IPS-18a (cell line): Measurements from ENCODE around the gene ST8SIA5.

ENCODE experiments used
- H3K27ac ChIP-seq: one replicate; pipeline ENCODE4 v1.5.1; 2013; ENCODE audit warnings: low read length
- H3K27me3 ChIP-seq: one replicate; pipeline ENCODE4 v1.6.1; 2013; ENCODE audit warnings: mild to moderate bottlenecking, low read length; ENCODE audit not compliant: control insufficient read depth, insufficient read depth
- H3K36me3 ChIP-seq: one replicate; pipeline ENCODE4 v1.6.1; 2013; ENCODE audit warnings: low read depth, low read length; ENCODE audit not compliant: control insufficient read depth
- H3K4me1 ChIP-seq: one replicate; pipeline ENCODE4 v1.6.1; 2013; ENCODE audit warnings: low read depth, low read length; ENCODE audit not compliant: control insufficient read depth
- H3K4me3 ChIP-seq: one replicate; pipeline ENCODE4 v1.5.1; 2013; ENCODE audit warnings: low read length
- H3K9ac ChIP-seq: one replicate; pipeline ENCODE4 v1.6.1; 2013; ENCODE audit warnings: mild to moderate bottlenecking, low read length, moderate library complexity
- H3K9me3 ChIP-seq: one replicate; pipeline ENCODE4 v1.6.1; 2013; ENCODE audit warnings: low read depth, low read length; ENCODE audit not compliant: control insufficient read depth

The ST8SIA5 gene

GRCh38 chr18:46641917-46642316 lies 114.9 kb downstream of the ST8SIA5 start:
- Histone ChIP-seq H3K9me3 (no peaks in the 10 kb centered on the region), H3K27me3 (no peaks in the 10 kb centered on the region), H3K9ac (no peak overlapping the region), H3K4me3 (no peak overlapping the region), H3K4me1 (no peaks in the 10 kb centered on the region), H3K27ac (no peak overlapping the region), H3K36me3 (no peaks in the 10 kb centered on the region)

- no peaks in the 10 kb centered on the region for H3K9me3 ChIP-seq
- no peaks in the 10 kb centered on the region for H3K27me3 ChIP-seq
- no peak overlapping the region for H3K27ac ChIP-seq
- H3K4me3 ChIP-seq: no peak overlapping the region
- H3K9ac ChIP-seq: no peak overlapping the region
- H3K4me1 ChIP-seq: no peaks in the 10 kb centered on the region
- no peaks in the 10 kb centered on the region for H3K36me3 ChIP-seq
Observed at GRCh38 chr18:46639386-46639785, 117.5 kb downstream of the ST8SIA5 start.

DNA sequence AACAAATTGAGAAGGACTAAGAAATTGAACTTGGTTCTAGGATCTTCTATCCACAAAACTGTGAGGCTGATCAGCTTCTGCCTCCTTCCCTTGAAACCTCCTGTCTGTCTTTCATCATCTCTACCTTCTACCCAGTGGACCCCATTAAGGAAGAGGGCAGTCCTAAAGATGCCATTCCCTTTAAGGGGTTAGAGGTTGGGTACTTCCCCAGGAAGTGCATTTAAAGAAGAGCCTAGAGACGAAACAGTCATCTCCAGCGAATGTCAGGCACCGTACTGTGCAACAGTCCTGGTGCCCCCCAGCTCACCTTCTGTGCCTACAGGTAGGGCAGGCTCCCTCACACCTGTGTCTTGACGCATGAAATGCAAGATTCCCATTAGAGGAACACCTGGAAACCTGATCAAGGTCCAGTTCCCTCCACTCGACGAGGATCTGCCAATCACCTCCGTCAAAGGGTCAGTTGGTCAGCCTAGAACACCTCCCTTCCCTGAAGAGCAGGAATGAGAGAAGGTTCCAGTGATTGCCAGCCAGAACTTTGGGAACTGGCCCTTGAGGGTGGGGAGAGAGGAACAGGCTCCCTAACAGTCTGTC lies 120.7 kb downstream of the ST8SIA5 start:
- H3K36me3 ChIP-seq: no peaks in the 10 kb centered on the region
- H3K27me3 ChIP-seq: no peaks in the 10 kb centered on the region
- H3K9ac ChIP-seq: no peak overlapping the region
- H3K27ac ChIP-seq: no peak overlapping the region
- H3K4me3 ChIP-seq: no peak overlapping the region
- H3K9me3 ChIP-seq: no peaks in the 10 kb centered on the region
- no peaks in the 10 kb centered on the region for H3K4me1 ChIP-seq

GRCh38 chr18:46632401-46633071 lies 124.3 kb downstream of the ST8SIA5 start:
- no peaks in the 10 kb centered on the region for H3K9me3 ChIP-seq
- H3K4me3 ChIP-seq: no peak overlapping the region
- H3K9ac ChIP-seq: no peak overlapping the region
- no peaks in the 10 kb centered on the region for H3K36me3 ChIP-seq
- H3K27ac ChIP-seq: no peak overlapping the region
- H3K27me3 ChIP-seq: no peaks in the 10 kb centered on the region
- H3K4me1 ChIP-seq: no peaks in the 10 kb centered on the region

DNA sequence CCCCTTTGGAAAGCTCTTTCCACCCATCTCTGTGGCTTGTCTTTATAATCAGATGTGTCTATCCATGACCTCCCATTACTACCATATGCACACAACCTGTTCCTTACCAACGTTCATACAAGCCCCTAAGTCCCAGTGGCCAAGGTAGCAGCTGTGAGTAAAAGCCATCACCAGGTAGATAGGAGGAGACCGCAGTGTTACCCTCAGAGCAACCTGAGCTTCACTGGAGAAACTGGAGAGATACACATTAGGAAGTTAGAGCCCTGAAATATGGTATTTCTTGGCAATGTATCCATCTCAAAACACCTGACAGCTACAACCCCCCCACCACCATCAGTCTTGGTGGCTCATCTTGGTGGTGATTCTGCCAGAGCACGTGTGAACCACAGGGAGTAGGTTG lies 125.9 kb downstream of the ST8SIA5 start:
- no peak overlapping the region for H3K4me3 ChIP-seq
- H3K9ac ChIP-seq: no peak overlapping the region
- H3K27ac ChIP-seq: no peak overlapping the region
- H3K9me3 ChIP-seq: no peaks in the 10 kb centered on the region
- H3K4me1 ChIP-seq: no peaks in the 10 kb centered on the region
- no peaks in the 10 kb centered on the region for H3K27me3 ChIP-seq
- H3K36me3 ChIP-seq: no peaks in the 10 kb centered on the region

DNA sequence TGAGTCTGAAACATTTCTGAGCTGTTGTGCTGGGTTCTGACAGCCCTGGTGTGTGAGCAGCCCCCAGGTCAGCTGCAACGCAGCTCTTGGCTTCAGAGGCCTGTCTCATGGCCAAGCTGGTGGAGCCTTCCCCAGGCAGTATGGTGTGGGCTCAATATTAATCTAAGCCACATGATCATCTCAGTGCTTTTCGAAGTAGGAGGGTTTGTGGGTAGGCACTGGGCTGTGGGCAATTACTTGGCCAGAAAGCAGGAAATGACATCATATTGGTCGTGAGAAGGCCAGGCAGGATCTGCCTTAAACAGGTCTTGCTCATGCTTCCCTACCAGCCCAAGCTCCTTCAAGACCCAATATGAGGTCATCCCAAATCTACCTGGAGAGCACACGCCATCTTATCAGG lies 126.7 kb downstream of the ST8SIA5 start:
- Histone ChIP-seq H3K36me3 (no peaks in the 10 kb centered on the region), H3K4me3 (no peak overlapping the region), H3K9me3 (no peaks in the 10 kb centered on the region), H3K9ac (no peak overlapping the region), H3K27me3 (no peaks in the 10 kb centered on the region), H3K4me1 (no peaks in the 10 kb centered on the region), H3K27ac (no peak overlapping the region)

GRCh38 chr18:46629361-46629760 lies 127.5 kb downstream of the ST8SIA5 start:
- no peak overlapping the region for H3K9ac ChIP-seq
- no peaks in the 10 kb centered on the region for H3K4me1 ChIP-seq
- no peak overlapping the region for H3K27ac ChIP-seq
- no peaks in the 10 kb centered on the region for H3K27me3 ChIP-seq
- H3K36me3 ChIP-seq: no peaks in the 10 kb centered on the region
- no peaks in the 10 kb centered on the region for H3K9me3 ChIP-seq
- no peak overlapping the region for H3K4me3 ChIP-seq

GRCh38 chr18:46628206-46628605 lies 128.6 kb downstream of the ST8SIA5 start:
- Histone ChIP-seq H3K4me1 (no peaks in the 10 kb centered on the region), H3K9me3 (no peaks in the 10 kb centered on the region), H3K27ac (no peak overlapping the region), H3K36me3 (no peaks in the 10 kb centered on the region), H3K27me3 (no peaks in the 10 kb centered on the region), H3K9ac (no peak overlapping the region), H3K4me3 (no peak overlapping the region)

- H3K27ac ChIP-seq: no peak overlapping the region
- no peaks in the 10 kb centered on the region for H3K9me3 ChIP-seq
- no peak overlapping the region for H3K9ac ChIP-seq
- no peaks in the 10 kb centered on the region for H3K27me3 ChIP-seq
- H3K4me3 ChIP-seq: no peak overlapping the region
- H3K4me1 ChIP-seq: no peaks in the 10 kb centered on the region
- H3K36me3 ChIP-seq: no peaks in the 10 kb centered on the region
Observed at GRCh38 chr18:46627136-46627535, 129.7 kb downstream of the ST8SIA5 start.

GRCh38 chr18:46625069-46625468 lies 131.8 kb downstream of the ST8SIA5 start:
- Histone ChIP-seq H3K4me1 (no peaks in the 10 kb centered on the region), H3K9ac (no peak overlapping the region), H3K9me3 (no peaks in the 10 kb centered on the region), H3K36me3 (no peaks in the 10 kb centered on the region), H3K4me3 (no peak overlapping the region), H3K27me3 (no peaks in the 10 kb centered on the region), H3K27ac (no peak overlapping the region)

- Histone ChIP-seq H3K9ac (no peak overlapping the region), H3K27ac (no peak overlapping the region), H3K4me3 (no peak overlapping the region), H3K4me1 (no peaks in the 10 kb centered on the region), H3K27me3 (no peaks in the 10 kb centered on the region), H3K9me3 (no peaks in the 10 kb centered on the region), H3K36me3 (no peaks in the 10 kb centered on the region)
Observed at GRCh38 chr18:46624127-46624526, 132.7 kb downstream of the ST8SIA5 start.

- Histone ChIP-seq H3K27ac (no peak overlapping the region), H3K4me1 (no peaks in the 10 kb centered on the region), H3K9ac (no peak overlapping the region), H3K9me3 (no peaks in the 10 kb centered on the region), H3K27me3 (no peaks in the 10 kb centered on the region), H3K4me3 (no peak overlapping the region), H3K36me3 (no peaks in the 10 kb centered on the region)
Observed at GRCh38 chr18:46623541-46623940, 133.3 kb downstream of the ST8SIA5 start.
